ENCODE measurements around the gene SLC4A4.

The SLC4A4 gene

GRCh38 chr4:71300362-71300761 lies 38.5 kb upstream of the SLC4A4 start:
- H3K4me3 ChIP-seq (ENCODE audit: low read depth, low read length, poor library complexity, severe bottlenecking), result no peak overlapping the region
- H3K36me3 ChIP-seq (ENCODE audit: insufficient read depth, low read length), result no peaks in the 10 kb centered on the region
- H3K9ac ChIP-seq (ENCODE audit: low read length), result no peak overlapping the region
- no peaks in the 10 kb centered on the region for H3K9me2 ChIP-seq (ENCODE audit: low read depth, low read length)
- H3K4me1 ChIP-seq (ENCODE audit: insufficient read depth, low read length, severe bottlenecking), result no peaks in the 10 kb centered on the region
- no peak overlapping the region for H3K27ac ChIP-seq (ENCODE audit: low read depth, low read length, poor library complexity, severe bottlenecking)
- H4K20me1 ChIP-seq (ENCODE audit: insufficient read depth, low read length), result no peaks in the 10 kb centered on the region
- H3K27me3 ChIP-seq (ENCODE audit: insufficient read depth, low read length), result no peaks in the 10 kb centered on the region; the same call in 1 of the 2 replicates
- no peak overlapping the region for H2AFZ ChIP-seq (ENCODE audit: low read length)
- H3K79me2 ChIP-seq (ENCODE audit: insufficient read depth, low read length), result no peaks in the 10 kb centered on the region
- no peak overlapping the region for H3K4me2 ChIP-seq (ENCODE audit: low read length)
- no peak for TF ChIP-seq EZH2 (IDR thresholded peaks at IDR 0.05; ENCODE audit: borderline replicate concordance, low read length)
- no peak for TF ChIP-seq CTCF (IDR thresholded peaks at IDR 0.05; ENCODE audit: low read length)
- no peaks in the 10 kb centered on the region for H3F3A ChIP-seq (ENCODE audit: insufficient read depth, low read length)
- H3K9me3 ChIP-seq (ENCODE audit: low read length), result no peaks in the 10 kb centered on the region

GRCh38 chr4:71300964-71301363 lies 37.9 kb upstream of the SLC4A4 start:
- no peak for TF ChIP-seq CTCF (IDR thresholded peaks at IDR 0.05; ENCODE audit: low read length)
- no peak for TF ChIP-seq EZH2 (IDR thresholded peaks at IDR 0.05; ENCODE audit: borderline replicate concordance, low read length)
- H3K4me2 ChIP-seq (ENCODE audit: low read length), result no peak overlapping the region
- H3K9me2 ChIP-seq (ENCODE audit: low read depth, low read length), result no peaks in the 10 kb centered on the region
- H4K20me1 ChIP-seq (ENCODE audit: insufficient read depth, low read length), result no peaks in the 10 kb centered on the region
- no peaks in the 10 kb centered on the region for H3K36me3 ChIP-seq (ENCODE audit: insufficient read depth, low read length)
- H3F3A ChIP-seq (ENCODE audit: insufficient read depth, low read length), result no peaks in the 10 kb centered on the region
- H3K27ac ChIP-seq (ENCODE audit: low read depth, low read length, poor library complexity, severe bottlenecking), result no peak overlapping the region
- no peak overlapping the region for H3K9ac ChIP-seq (ENCODE audit: low read length)
- no peaks in the 10 kb centered on the region for H3K4me1 ChIP-seq (ENCODE audit: insufficient read depth, low read length, severe bottlenecking)
- H2AFZ ChIP-seq (ENCODE audit: low read length), result no peak overlapping the region
- H3K4me3 ChIP-seq (ENCODE audit: low read depth, low read length, poor library complexity, severe bottlenecking), result no peak overlapping the region
- no peaks in the 10 kb centered on the region; the same call in 1 of the 2 replicates for H3K27me3 ChIP-seq (ENCODE audit: insufficient read depth, low read length)
- no peaks in the 10 kb centered on the region for H3K79me2 ChIP-seq (ENCODE audit: insufficient read depth, low read length)
- no peaks in the 10 kb centered on the region for H3K9me3 ChIP-seq (ENCODE audit: low read length)

- no peaks in the 10 kb centered on the region for H3K4me1 ChIP-seq (ENCODE audit: insufficient read depth, low read length, severe bottlenecking)
- H3K4me2 ChIP-seq (ENCODE audit: low read length), result no peak overlapping the region
- no peaks in the 10 kb centered on the region for H3K9me3 ChIP-seq (ENCODE audit: low read length)
- H3K27me3 ChIP-seq (ENCODE audit: insufficient read depth, low read length), result no peaks in the 10 kb centered on the region; the same call in 1 of the 2 replicates
- H3K9ac ChIP-seq (ENCODE audit: low read length), result no peak overlapping the region
- H2AFZ ChIP-seq (ENCODE audit: low read length), result no peak overlapping the region
- H3K36me3 ChIP-seq (ENCODE audit: insufficient read depth, low read length), result no peaks in the 10 kb centered on the region
- H3K4me3 ChIP-seq (ENCODE audit: low read depth, low read length, poor library complexity, severe bottlenecking), result no peak overlapping the region
- H3K79me2 ChIP-seq (ENCODE audit: insufficient read depth, low read length), result no peaks in the 10 kb centered on the region
- TF ChIP-seq EZH2 (IDR thresholded peaks at IDR 0.05; ENCODE audit: borderline replicate concordance, low read length), result no peak
- TF ChIP-seq CTCF (IDR thresholded peaks at IDR 0.05; ENCODE audit: low read length), result no peak
- H4K20me1 ChIP-seq (ENCODE audit: insufficient read depth, low read length), result no peaks in the 10 kb centered on the region
- no peak overlapping the region for H3K27ac ChIP-seq (ENCODE audit: low read depth, low read length, poor library complexity, severe bottlenecking)
- H3F3A ChIP-seq (ENCODE audit: insufficient read depth, low read length), result no peaks in the 10 kb centered on the region
- no peaks in the 10 kb centered on the region for H3K9me2 ChIP-seq (ENCODE audit: low read depth, low read length)
These were observed 35.5 kb upstream of the SLC4A4 start for GRCh38 chr4:71303287-71303686.
